HUDEP-2 (cell line): ENCODE results near the gene IL31RA.
"Not testable (repeated sequence)": the region's sequence is repeated elsewhere in the genome, so short reads cannot be mapped to it uniquely, and the experiment has no call there.

ENCODE experiments used
- DNase-seq, 76 experiments: peaks; one replicate each; lab custom pipeline; 2025; ENCODE audit not compliant: unreplicated experiment in 76 of 76; lab: John Stamatoyannopoulos, UW

Gene IL31RA

DNA sequence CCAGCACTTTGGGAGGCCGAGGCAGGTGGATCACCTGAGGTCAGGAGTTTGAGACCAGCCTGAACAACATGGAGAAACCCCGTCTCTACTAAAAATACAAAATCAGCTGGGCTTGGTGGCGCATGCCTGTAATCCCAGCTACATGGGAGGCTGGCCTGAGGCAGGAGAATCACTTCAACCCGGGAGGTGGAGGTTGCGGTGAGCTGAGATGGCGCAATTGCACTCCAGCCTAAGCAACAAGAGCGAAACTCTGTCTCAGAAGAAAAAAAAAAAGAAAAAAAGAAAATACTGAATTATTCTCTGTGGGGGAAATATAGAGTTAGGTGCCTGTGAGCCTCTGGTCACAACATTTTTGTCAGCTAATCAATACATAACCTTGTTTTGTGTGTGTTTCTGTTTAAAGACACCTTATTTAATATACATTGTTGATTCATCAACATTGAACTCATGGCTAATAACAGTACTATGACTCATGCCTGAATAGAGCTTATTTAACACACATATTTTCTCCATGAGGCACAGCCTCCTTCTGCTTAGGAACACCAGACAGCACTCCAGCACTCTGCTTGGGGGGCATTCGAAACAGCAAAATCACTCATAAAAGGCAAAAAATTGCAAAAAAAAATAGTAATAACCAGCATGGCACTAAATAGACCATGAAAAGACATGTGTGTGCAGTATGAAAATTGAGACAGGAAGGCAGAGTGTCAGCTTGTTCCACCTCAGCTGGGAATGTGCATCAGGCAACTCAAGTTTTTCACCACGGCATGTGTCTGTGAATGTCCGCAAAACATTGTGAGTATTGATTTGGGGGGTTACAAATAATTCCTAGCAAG is at the start of gene IL31RA:
Gene IL31RA, plus strand, starts transcription at position 519 of the 836 bp plus-strand sequence. Its CDS starts 214 bp downstream, at position 733.
- DNase-seq: no peak

DNA sequence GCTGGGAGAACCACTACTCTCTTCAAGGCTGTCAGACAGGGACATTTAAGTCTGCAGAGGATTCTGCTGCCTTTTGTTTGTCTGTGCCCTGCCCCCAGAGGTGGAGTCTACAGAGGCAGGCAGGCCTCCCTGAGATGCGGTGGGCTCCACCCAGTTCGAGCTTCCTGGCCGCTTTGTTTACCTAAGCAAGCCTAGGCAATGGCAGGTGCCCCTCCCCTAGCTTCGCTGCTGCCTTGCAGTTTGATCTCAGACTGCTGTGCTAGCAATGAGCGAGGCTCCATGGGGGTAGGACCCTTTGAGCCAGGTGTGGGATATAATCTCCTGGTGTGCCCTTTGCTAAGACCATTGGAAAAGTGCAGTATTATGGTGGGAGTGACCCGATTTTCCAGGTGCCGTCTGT is 42.3 kb upstream of the IL31RA start:
- not testable (repeated sequence) for DNase-seq

DNA sequence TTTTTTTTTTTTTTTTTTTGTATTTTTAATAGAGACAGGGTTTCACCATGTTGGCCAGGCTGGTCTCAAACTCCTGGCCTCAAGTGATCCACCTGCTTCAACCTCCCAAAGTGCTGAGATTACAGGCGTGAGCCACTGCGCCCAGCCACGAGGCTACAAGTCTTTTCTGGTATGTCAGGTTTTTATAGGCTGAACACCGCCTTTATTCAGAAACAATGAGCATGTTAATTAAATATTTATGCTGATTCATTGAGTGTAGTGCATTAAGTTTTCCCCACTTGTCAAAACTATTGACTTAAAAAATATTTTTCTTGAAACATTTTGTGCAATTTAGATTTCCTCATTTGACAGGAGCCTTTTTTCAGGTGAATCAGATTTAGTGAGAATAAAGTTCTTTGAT is 35.2 kb upstream of the IL31RA start:
- not testable (repeated sequence) for DNase-seq

DNA sequence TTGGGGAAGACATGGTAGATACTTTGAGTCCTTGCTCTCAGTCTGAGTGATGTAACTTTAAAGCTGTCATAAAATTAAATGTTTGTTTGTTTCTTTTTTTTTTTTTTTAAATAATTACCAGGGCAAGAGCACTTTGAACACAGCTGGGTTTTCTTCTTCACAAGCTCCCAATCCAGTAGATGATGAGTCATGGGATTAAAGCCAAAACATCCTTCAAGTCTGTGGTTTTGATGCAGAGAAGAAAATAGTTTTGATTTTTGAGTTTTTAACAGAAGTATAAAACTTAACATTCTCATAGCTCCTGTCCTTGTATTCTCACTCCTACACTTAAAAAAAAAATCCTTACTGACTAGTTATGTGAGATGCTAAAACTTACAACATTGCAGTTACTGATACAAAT is 34.8 kb upstream of the IL31RA start:
- no peak for DNase-seq

DNA sequence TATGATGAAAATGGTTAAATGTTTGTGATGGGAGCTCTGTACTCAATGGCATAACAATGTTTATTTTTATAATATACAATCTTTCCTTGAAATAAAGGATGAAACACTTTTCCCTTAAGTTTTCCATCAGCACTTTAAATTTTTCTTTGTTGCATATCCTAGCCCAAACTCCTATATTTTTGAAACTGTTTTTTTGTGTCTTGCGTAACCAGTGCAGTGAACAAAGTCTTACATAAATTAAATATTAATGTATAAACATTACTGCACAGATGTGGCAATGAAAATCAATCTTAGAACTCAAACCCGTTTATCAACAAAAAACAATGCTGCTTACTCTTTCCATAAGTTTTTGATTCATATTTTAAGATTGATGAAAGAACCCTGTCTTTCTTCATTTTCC is 34.1 kb upstream of the IL31RA start:
- DNase-seq: no peak

DNA sequence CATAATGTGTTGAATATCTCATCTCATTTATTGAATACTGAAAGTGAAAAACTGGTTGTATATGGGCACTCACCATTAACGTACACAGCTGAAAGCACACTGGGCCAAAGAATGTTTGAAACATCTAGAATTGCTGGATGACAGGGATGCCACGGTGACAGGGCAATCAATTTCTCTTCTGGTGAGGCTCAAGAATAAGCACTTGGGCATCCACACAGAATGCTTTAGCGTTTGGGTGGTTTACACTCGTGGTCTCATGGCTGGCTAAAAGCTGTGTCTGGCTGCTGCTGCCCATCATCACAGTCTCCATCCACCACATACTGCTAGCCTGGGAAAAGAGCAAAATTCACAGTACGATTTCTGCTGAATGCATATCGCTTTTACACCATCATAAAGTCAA is 30.7 kb upstream of the IL31RA start:
- no peak for DNase-seq

DNA sequence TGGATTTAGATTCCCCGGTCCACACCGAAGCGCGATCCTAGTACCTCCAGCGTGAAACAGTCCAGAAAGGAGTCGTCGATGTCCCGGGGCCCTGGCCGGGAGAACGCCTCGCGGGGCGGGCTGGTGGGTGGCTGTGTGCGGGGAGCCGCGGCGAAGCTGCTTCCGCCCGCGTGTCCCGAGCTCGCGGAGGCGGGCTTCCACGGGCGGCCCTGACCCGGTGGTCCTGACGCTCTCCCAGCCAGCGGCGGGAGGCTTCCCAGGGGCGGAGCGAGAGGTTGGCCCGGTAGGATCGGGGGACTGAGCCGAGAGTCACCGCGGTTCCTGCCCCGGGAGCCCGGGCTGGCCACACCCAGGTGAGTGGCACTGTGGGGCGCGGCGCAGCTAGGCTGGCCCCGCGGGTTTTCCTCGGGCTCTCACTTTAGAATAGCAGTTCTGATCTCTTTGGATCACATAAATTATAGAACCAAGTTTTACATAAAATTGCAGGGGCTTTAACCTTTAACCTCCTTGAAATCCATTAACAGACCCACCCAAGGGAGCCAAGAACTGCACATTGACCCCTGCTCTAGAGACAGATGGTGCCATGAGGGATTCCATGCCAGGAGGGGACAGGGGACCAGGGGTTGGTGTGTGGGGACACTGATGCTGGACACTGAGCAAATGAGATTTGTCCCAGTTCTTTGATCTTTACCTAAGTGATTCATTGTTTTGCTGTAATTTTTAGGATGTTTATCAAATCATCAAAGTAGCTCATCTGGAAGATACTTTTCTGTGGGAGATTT is 29.2 kb upstream of the IL31RA start:
- DNase-seq: no peak

DNA sequence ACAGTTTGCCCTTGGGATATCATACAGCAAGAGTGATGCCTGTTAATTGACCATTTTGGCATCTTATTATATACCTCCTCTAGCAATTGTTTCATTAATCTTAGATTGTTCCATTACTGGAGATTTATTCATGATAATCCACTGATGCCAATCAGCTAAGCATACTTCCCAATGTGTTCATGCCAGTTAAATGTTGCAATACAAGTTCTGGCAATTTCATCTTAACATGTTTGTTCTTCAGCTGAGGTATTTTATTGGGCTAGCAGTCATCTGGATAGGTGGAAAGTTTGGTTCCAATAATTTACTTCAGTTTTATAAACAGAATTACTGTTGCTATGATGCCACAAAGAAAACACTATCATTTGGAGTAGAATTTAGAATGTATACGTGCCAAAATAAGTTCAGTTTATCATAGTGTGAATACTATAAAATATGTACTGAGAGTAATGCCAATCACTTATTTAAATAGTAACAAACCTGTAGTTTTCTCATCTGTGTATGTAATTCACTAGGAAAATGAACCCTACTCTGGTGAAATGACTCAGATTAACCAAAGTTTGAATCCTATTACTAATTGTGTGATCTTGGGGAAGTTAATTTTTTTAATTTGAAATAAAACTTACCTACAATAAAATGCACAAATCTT is 27.9 kb upstream of the IL31RA start:
- no peak for DNase-seq

DNA sequence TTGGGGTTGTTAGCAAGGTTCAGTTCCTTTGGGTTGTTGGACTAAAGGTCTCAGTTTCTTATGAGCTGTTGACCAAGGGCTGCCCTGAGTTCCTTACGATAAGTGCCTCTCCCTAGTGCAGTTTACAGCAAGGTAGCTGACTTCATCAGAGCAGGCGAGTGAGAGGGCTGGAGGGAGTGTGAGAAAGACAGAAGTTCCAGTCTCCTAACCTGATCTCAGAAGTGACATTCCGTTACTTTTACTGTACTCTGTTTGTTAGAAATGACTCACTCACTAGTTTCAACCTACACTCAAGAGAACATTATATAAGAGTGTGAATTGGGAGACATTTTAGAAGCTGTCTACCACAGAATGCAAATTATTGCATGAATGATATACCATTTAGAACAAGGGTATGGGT is 21.2 kb upstream of the IL31RA start:
- DNase-seq: no peak

DNA sequence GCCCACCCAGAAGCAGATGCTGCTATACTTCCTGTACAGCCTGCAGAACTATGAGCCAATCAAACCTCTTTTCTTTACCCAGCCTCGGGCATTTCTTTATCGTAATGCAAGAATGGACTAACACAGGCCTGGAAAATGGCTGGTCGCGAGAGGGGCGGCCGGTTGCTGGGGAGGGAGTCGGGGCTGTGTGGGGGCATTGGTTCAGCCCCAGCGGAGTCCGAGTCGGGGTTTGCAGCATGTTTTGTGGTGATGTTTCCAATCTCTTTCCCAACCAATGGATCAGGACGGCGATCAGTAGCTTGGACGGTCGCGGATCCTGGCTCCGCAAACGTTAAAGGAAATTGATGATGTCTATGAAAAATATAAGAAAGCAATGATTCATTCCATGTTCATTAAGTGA is 18.7 kb upstream of the IL31RA start:
- no peak for DNase-seq

DNA sequence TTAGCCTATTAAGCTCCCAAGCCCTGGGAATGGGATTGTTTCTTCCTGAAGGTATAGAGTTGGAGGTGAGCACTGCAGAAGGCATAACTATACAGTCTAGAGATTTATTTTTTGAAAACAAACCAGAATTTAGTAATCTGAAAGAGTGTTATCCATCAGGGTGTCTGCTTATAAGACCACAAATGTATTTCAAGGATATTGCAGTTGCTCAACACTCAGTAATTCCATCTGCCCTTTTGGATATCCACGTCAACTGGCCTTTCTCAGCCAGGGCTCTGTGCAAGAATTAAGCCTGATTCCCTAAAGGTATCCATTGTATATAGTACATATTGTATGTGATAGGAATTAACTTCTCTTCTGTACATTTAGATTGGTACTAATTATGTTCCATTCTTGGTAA is 15.0 kb upstream of the IL31RA start:
- DNase-seq: no peak

DNA sequence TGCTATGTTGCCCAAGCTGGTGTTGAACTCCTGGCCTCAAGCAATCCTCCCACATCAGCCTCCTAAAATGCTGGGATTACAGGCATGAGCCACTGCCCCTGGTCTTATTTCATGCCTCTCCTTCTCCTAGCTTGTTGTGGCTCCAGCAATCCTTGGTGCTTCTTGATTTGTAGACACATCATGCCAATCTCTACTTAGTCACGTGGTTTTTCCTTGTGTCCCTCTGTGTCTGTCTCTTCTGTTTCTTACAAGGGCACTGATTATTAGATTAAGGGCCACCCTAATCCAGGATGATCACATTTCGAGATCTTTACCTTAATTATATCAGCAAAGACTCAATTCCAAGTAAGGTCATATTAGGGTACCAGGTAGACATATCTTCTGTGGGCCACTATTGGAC is 9.2 kb upstream of the IL31RA start:
- no peak for DNase-seq

DNA sequence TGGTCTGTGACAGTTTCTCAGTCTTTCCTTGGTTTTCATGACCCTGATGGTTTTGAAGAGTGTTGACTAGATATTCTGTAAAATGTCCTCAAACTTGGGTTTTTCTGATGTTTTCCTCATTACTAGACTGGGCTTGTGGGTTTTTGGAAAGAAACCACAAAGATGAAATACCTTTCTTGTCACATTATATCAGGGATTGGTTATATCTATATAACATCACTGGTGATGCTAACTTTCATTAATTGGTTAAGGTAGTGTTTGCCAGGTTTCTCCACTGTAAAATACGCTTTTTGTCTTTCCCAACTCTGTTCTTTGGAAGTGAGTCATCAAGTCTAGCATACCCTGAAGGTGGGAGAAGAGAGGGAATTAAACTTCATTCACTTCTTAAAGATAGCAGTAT is 3.3 kb upstream of the IL31RA start:
- DNase-seq: no peak

DNA sequence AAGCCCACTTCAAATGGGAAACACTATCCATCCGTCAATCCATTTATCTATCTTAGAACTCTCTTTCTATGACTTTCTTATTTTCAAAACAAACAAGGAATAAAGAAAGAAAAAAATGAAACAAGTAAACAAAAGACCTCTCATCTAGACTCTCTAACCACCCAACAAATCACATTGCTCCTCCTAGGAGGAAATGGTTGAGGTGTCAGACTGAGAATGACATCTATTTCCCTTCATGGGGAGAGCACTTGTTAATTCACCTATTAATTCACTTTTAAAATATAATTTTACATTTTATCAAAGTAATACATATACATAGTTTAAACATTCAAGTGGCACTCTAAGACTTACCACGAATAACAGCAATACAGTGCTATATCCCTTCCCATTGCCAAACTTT is 2.4 kb upstream of the IL31RA start:
- no peak for DNase-seq

DNA sequence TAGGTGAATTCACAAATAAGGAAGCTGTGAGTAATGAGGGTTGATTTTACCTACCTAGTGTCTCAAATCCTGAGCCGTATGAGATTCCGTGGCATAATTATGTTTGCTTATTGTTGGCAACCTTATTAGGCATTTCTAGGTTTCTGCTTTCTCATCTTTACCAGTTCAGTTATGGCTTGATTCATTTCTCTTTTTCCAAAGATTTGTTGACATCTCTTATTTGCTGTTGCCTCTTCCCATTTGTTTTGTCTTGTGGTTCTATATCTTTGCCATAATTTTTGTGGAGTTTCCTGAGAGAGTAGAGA is 470 bp downstream of the IL31RA start:
- DNase-seq: no peak

DNA sequence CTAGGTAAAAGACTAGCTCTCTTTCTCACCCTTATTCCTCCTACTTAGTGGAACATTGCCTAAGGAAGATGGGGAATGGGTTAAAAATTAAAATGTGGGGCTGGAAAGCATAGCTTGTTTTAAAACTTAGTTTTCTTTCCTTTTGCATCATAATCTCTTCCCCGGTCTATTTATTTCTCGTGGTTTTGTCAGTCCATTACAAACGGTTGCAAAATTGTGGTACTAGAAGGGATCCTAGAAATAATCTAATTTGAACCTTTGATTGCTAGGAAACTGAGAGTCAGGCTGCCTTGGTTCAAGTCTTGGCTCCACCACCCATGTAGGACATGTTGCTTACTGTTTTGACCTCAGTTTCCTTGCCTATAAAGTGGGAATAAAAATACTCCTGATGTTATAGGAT is 1.3 kb downstream of the IL31RA start:
- DNase-seq: no peak

DNA sequence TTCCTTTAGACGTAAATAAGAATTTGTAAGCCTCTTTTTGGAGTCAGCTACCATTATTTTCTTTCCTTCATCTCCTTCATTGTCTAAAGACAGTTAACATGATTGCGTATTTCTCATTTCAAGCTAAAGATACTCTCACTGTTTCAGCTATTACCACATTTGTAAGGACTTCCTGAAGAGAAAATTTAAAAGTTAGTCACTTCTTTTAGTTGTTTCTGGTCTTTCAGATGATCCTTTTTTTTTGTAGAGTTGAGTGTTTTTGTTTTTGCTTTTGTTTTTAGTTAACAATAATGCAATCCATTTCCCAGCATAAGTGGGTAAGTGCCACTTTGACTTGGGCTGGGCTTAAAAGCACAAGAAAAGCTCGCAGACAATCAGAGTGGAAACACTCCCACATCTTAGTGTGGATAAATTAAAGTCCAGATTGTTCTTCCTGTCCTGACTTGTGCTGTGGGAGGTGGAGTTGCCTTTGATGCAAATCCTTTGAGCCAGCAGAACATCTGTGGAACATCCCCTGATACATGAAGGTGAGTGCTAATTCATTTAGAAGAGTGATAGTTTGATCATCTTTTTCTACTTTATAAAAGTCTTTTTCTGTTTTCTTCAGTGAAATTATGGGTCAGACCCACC is 2.0 kb downstream of the IL31RA start:
- DNase-seq: no peak

DNA sequence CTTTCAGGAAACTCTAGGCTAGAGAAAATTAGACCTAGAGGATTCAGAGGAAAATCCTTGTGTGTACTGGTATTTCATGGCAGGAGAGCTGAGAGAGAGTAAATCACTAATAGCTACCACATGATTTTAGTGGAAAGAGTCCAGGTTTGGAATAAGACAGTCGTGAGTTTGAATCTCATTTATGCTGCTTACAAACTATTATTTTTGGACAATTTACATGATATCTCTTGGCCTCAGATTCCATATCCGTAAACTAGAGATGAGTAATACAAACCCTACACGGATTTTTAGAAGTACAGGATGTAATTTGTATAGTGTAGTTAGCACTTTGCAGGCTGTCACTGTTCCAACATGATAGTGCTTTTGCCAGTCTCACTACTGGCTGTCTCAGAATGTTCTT is 2.7 kb downstream of the IL31RA start:
- DNase-seq: no peak

DNA sequence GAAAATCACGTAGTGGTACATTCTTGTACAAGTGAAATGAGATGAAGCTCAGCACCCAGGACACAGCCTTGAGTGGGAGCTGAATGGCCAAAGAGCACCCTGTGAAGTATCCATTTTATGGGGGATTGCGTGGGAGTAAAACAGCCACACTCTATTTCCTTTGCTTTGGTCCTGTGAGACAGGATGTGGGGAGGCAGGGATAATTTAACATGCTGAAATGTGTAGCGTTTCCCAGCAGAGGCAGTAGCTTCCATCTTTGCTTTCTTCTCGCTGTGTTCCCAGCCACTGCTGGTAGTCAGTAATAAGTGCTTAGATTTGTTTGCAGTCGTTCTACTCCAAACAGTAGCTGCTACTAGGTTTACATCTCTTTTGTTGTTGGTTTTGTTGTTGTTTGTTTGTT is 4.4 kb downstream of the IL31RA start:
- no peak for DNase-seq

DNA sequence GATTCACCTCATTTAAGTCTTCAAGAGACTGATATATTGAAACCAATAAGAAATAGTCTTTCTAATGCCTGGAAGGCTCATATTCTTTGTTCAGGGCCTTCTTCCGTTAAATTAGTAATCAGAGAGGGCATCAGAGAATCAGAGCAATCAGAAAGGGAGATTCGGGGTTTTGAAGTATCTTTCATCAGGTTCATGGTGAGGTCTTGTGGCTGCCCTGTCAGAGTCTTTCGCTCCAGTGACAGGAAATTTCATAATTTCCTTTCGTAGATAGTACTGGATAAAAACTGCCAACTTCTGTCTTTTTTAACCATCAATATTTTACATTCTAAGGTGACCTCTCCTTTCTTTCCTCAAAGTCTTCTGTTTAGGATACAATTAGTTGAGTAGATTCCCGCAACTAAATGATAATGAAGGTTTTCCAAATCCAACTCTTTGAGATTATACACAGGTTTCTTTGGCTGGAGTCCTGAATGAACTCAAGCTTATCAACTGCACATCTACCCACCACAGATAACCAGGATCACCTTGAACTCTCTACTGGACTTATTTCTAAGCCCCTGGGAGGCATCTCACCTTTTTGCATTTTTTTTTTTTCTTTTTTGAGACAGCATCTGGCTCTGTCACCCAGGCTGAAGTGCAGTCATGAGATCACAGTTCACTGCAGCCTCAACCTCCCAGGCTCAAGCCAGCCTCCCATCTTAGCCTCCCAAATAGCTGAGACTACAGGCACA is 5.5 kb downstream of the IL31RA start:
- no peak for DNase-seq

DNA sequence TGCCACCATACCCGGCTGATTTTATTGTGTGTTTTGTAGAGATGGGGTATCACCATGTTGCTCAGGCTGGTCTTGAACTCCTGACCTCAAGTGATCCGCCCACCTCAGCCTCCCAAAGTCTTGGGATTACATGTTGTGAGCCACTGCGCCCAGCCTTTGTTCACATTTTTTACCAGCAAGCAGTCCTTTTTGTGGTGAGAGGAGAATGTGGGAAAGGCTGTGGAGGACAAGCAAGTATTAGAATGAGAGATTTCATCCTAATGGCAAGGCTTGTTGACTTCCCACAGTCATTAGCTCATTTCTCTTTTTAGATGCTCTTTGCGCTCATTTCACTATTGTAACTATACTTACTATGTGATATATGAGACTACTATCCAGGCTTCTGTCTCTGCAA is 6.1 kb downstream of the IL31RA start:
- no peak for DNase-seq
